Measurements from ENCODE around the gene GIMAP8.

GIMAP8 gene

DNA sequence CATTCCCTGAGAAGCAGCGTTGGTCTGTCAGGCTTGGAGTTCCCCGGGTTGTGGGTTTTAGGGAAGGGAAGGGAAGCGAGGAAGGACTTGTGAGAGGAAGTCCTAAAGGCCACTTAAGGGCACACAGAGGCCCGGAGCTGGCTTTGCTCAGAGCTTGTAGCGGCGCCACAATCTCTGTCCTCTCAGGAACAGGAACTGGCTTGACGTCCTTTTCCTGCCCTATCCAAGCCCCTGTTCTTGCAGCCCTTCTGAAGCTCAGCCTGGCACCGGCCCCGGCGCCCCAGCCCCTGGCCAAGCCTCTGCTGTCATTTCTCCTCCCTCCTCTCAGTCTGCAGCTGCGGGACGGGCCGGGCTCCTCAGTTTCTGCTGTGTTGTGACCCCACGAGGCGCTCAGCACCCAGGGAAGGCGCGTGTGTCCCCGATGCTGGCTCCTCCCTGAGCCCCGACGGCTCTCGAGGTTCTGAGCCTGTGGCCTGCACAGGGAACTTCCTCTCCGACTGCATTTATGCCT lies at the start of gene GIMAP8:
GIMAP8 (plus strand) TSS at position 140 of the 511 bp plus-strand sequence. CDS start 16,069 bp downstream, outside the sequence.
- no peak for DNase-seq (ENCODE audit: low read depth)

DNA sequence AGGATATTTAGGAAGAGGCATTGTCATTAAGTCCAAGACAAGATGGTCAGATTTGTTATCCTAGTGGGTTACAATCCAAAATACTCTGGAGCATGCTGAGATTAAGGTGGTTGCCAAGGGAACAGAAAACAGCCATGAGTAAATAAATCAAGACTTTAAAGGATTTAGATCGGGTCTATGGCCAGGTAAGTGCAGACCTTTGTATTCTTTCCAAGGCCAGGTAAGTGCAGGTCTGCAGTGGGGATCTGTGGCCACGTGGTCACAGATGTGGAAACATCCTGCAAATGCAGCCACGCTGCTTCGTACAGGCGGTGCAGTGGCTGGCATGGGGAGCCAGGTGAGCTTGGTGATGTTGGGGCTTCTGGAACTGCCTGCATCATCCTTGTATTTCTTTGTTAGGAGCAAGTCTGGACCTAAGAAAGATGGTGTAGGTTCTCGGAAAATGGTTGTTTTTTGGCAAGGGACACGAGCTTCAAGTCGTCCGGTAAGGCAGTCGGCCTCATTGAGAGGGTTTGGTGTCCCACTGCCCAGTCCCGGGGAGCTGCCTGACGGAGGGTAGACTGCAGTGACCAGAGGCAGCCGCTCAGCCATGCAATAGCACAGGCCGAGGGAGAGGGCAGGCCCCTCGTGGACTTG lies 49.5 kb upstream of the GIMAP8 start:
- DNase-seq (ENCODE audit: low read depth) = no peak
- no peaks in the 10 kb centered on the region for H3K36me3 ChIP-seq (ENCODE audit: control insufficient read depth, insufficient read depth, low read length, severe bottlenecking)
- H3K4me1 ChIP-seq (ENCODE audit: control insufficient read depth, insufficient read depth, low read length) = peaks cover 12% of the 10 kb centered on the region
- H3K4me3 ChIP-seq (ENCODE audit: low read length) = no peak overlapping the region
- H3K27me3 ChIP-seq (replicated peaks; ENCODE audit: control insufficient read depth, insufficient read depth, low read length) = no peaks in the 10 kb centered on the region
- no peak overlapping the region for H3K9ac ChIP-seq (ENCODE audit: low read length)
- H3K9me3 ChIP-seq (ENCODE audit: control insufficient read depth, low read length) = no peaks in the 10 kb centered on the region

More for the DNA sequence above, at the start of gene GIMAP8:
- H3K9me3 ChIP-seq (ENCODE audit: control insufficient read depth, low read length) = no peaks in the 10 kb centered on the region
- peaks cover 11% of the 10 kb centered on the region for H3K4me1 ChIP-seq (ENCODE audit: control insufficient read depth, insufficient read depth, low read length)
- H3K36me3 ChIP-seq (ENCODE audit: control insufficient read depth, insufficient read depth, low read length, severe bottlenecking) = no peaks in the 10 kb centered on the region
- no peak within 1 kb of the TSS for H3K4me3 ChIP-seq (ENCODE audit: low read length)
- peaks cover 35% of the 10 kb centered on the region for H3K27me3 ChIP-seq (replicated peaks; ENCODE audit: control insufficient read depth, insufficient read depth, low read length)
- H3K9ac ChIP-seq (ENCODE audit: low read length) = no peak within 1 kb of the TSS

DNA sequence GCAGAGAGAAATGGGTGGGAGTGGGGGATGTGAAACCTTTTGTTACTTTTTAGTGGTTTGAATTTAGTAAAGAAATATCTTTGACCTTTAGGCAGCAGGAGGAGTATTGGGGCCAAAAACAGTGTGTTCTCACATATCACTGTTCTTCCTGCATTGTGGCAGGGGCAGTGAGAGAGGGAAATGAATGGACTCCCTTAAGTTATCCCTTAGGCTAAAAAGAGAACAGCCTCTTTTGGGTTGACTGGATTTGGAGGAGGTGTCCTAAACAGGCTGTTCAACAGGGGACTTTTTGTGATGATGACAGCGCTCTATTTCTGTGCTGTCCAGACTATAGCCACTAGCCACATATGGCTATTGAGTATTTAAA lies 49.0 kb upstream of the GIMAP8 start:
- Histone ChIP-seq H3K4me1 (ENCODE audit: control insufficient read depth, insufficient read depth, low read length) (peaks cover 17% of the 10 kb centered on the region), H3K4me3 (ENCODE audit: low read length) (no peak overlapping the region), H3K36me3 (ENCODE audit: control insufficient read depth, insufficient read depth, low read length, severe bottlenecking) (no peaks in the 10 kb centered on the region), H3K27me3 (replicated peaks; ENCODE audit: control insufficient read depth, insufficient read depth, low read length) (no peaks in the 10 kb centered on the region), H3K9ac (ENCODE audit: low read length) (no peak overlapping the region), H3K9me3 (ENCODE audit: control insufficient read depth, low read length) (no peaks in the 10 kb centered on the region)
- DNase-seq (ENCODE audit: low read depth) = no peak

DNA sequence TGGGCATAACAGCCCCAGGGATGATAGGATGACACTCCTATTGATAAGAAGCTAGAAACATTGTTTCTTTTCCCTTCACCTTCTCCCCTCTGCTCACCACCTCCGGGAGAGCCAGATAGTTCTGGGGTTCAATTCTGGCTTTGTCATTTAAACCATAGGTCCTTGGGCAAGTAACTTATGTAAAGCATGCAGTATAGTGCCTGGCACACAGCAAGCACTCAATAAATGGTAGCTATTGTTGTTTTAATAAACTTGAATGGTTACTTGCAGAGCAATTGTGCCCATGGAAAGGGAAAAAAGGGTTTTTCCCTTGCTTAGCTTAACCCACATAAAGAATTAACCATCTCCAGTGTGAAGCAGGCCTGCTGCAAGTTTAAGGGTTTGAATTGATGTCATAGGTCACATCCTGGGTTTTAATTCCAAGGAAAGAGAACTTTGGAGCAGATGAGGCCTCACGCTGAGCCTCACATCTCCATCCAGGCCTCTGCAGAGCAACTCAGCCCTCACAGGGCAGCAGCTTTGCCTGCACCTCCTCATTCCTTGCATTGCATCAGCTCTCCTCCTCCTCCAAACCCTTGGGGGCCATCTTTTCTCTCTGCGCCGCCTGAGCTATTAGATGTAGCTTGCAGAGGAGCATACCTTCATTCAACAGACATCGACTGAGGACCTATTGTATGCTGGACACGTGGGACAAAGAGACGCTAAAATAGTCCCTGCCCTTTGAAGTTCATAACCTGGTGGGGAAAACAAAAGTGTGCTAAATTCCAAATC lies 48.4 kb upstream of the GIMAP8 start:
- Histone ChIP-seq H3K4me1 (ENCODE audit: control insufficient read depth, insufficient read depth, low read length) (peaks cover 24% of the 10 kb centered on the region), H3K27me3 (replicated peaks; ENCODE audit: control insufficient read depth, insufficient read depth, low read length) (no peaks in the 10 kb centered on the region), H3K9ac (ENCODE audit: low read length) (no peak overlapping the region), H3K9me3 (ENCODE audit: control insufficient read depth, low read length) (no peaks in the 10 kb centered on the region), H3K36me3 (ENCODE audit: control insufficient read depth, insufficient read depth, low read length, severe bottlenecking) (no peaks in the 10 kb centered on the region), H3K4me3 (ENCODE audit: low read length) (no peak overlapping the region)
- peak; percentile 28 for DNase-seq (ENCODE audit: low read depth)

DNA sequence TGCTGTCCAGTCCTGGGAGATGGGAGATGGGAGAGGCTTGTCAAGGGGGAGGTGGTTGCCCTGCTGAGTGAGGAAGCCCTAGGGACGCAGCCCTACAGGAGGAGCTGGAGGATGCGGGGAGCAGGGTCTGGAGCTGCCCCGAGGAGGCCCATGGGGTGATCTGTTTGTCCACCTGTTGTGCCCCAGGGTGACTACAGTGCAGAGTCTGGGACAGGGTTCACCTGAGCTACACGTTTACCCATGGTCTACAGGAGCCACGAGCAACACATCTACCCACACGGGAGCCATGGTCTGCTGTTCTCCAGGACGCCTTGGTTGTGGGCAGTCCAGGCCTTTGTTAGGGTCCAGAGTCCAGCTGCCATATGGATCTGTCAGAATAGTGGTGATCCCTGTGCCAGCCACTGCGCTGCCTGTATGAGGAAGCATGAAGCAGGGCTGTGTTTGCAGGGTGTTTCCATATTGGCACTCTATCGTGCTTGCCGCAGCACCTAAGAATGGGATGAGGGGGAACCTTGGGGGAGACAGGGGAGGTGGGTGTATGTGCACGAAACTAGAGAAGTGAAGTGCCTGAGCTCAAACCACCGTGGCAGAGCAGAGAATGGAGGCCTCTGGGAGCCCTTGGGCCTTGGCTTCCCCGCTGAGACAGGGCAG lies 47.6 kb upstream of the GIMAP8 start:
- no peaks in the 10 kb centered on the region for H3K27me3 ChIP-seq (replicated peaks; ENCODE audit: control insufficient read depth, insufficient read depth, low read length)
- peaks cover 26% of the 10 kb centered on the region for H3K4me1 ChIP-seq (ENCODE audit: control insufficient read depth, insufficient read depth, low read length)
- H3K9me3 ChIP-seq (ENCODE audit: control insufficient read depth, low read length) = no peaks in the 10 kb centered on the region
- no peaks in the 10 kb centered on the region for H3K36me3 ChIP-seq (ENCODE audit: control insufficient read depth, insufficient read depth, low read length, severe bottlenecking)
- no peak overlapping the region for H3K9ac ChIP-seq (ENCODE audit: low read length)
- no peak overlapping the region for H3K4me3 ChIP-seq (ENCODE audit: low read length)
- no peak for DNase-seq (ENCODE audit: low read depth)

DNA sequence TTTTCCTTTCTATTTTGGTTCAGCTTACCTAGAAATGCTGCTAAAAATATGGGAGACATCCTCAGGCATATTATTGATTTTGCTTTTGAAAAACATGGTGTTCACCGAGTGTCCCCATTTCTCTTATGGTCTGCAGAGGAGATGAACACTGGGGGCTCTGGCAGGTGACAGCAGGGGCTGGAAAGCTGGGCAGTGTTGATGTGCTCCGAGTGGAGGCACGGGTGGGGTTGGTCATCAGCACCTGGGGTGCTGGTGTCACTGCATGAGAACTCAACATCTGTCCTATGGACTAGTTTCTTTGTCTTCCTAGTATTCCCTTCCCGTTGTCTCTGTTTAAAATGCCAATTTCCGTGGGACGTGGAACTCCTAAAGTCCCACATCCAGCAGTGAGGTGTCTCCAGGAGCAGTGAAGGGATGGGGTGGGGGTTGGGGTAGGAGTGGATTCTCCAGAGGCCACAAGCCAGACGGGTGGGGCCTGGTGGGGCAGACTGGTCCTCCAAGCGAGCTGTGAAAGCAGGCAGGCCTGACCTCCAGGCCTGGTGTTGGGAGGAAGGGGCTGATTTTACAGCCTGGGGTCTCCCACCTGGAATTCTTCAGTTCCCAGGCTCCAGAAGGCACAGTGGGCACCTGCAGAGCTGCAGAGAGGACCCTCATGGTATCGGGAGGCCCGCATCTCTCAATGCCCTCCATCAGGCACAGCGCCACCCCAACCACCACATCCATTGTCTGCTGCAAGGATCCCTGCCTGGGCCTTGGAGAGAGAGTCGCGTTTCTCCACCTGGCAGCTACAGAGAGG lies 46.9 kb upstream of the GIMAP8 start:
- DNase-seq (ENCODE audit: low read depth) = no peak
- no peaks in the 10 kb centered on the region for H3K36me3 ChIP-seq (ENCODE audit: control insufficient read depth, insufficient read depth, low read length, severe bottlenecking)
- H3K27me3 ChIP-seq (replicated peaks; ENCODE audit: control insufficient read depth, insufficient read depth, low read length) = no peaks in the 10 kb centered on the region
- no peaks in the 10 kb centered on the region for H3K9me3 ChIP-seq (ENCODE audit: control insufficient read depth, low read length)
- peak overlapping the region; percentile 86 for H3K4me3 ChIP-seq (ENCODE audit: low read length)
- H3K4me1 ChIP-seq (ENCODE audit: control insufficient read depth, insufficient read depth, low read length) = peaks cover 26% of the 10 kb centered on the region
- peak overlapping the region; percentile 97 for H3K9ac ChIP-seq (ENCODE audit: low read length)

DNA sequence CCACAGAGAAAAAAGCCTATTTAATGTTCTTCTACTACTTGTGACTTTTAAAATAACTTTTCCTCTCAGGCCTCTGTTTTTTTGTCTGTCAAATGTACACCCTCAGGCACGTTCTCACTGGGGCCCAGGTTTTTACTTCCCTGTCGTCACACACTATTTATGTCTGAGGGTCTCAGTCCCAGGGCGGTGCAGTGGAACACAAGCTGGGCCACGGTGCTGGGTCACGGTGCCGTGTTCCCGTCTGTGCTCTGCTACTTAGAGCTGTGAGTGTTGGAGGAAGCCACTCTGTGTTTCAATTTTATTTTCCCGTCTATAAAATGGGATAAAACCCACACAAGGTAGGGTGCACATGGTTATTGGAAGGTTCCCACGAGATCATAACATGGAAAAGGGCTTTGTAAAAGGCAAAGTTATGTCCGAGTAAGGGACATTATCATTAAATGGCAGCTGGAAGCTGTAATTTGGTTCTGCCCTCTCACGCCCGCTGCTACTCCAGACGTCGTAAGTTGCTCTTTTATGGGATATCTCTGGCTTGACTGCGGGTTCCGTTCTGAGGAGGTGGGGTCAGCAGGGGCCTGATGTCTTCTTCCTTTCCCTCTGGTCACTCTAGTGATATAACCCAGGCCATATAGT lies 46.1 kb upstream of the GIMAP8 start:
- DNase-seq (ENCODE audit: low read depth) = no peak
- H3K4me1 ChIP-seq (ENCODE audit: control insufficient read depth, insufficient read depth, low read length) = peaks cover 26% of the 10 kb centered on the region
- H3K9me3 ChIP-seq (ENCODE audit: control insufficient read depth, low read length) = no peaks in the 10 kb centered on the region
- H3K36me3 ChIP-seq (ENCODE audit: control insufficient read depth, insufficient read depth, low read length, severe bottlenecking) = no peaks in the 10 kb centered on the region
- peak overlapping the region; percentile 97 for H3K9ac ChIP-seq (ENCODE audit: low read length)
- no peaks in the 10 kb centered on the region for H3K27me3 ChIP-seq (replicated peaks; ENCODE audit: control insufficient read depth, insufficient read depth, low read length)
- H3K4me3 ChIP-seq (ENCODE audit: low read length) = peak overlapping the region; percentile 86

DNA sequence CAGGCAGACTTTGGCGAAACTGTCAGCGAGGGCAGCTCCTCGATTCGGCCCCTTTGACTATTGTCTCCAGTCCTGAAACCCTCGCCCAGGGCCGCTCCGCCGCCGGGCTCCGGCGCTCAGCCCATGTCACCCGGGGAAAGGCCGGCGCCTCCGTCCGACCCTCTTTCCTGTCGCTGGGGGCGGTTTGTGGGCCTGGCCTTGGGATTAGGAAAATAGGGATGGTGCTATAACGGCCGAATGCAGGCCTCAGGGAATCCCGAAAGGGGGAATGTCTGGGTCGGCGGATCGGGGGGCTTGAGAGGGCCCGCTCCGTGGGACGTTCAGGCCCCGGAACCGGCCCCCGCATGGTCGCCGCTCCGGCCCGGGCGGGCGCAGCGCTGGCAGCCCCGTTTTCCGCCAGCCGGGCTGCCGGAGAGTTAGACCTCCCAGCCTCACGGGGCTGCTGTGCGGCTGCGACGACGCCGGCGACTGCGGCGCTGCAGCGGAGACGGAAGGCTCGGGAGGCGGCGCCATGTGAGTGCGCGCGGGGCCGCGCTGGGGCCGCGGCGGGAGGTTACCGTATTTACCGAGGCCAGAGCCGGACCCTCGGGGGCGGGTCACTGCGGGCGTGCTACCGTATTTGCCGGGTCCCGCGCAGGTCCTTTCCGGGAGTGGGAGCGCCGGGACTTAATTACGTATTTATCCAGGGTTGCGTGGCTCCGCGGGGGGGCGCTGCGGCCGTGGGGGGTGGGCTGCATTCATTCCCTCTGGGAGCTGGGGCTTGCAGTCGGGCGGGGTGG lies 45.4 kb upstream of the GIMAP8 start:
- H3K4me3 ChIP-seq (ENCODE audit: low read length) = peak overlapping the region; percentile 86
- peaks cover 26% of the 10 kb centered on the region for H3K4me1 ChIP-seq (ENCODE audit: control insufficient read depth, insufficient read depth, low read length)
- H3K36me3 ChIP-seq (ENCODE audit: control insufficient read depth, insufficient read depth, low read length, severe bottlenecking) = no peaks in the 10 kb centered on the region
- DNase-seq (ENCODE audit: low read depth) = peak; percentile 95
- H3K9me3 ChIP-seq (ENCODE audit: control insufficient read depth, low read length) = no peaks in the 10 kb centered on the region
- H3K9ac ChIP-seq (ENCODE audit: low read length) = peak overlapping the region; percentile 97
- no peaks in the 10 kb centered on the region for H3K27me3 ChIP-seq (replicated peaks; ENCODE audit: control insufficient read depth, insufficient read depth, low read length)

DNA sequence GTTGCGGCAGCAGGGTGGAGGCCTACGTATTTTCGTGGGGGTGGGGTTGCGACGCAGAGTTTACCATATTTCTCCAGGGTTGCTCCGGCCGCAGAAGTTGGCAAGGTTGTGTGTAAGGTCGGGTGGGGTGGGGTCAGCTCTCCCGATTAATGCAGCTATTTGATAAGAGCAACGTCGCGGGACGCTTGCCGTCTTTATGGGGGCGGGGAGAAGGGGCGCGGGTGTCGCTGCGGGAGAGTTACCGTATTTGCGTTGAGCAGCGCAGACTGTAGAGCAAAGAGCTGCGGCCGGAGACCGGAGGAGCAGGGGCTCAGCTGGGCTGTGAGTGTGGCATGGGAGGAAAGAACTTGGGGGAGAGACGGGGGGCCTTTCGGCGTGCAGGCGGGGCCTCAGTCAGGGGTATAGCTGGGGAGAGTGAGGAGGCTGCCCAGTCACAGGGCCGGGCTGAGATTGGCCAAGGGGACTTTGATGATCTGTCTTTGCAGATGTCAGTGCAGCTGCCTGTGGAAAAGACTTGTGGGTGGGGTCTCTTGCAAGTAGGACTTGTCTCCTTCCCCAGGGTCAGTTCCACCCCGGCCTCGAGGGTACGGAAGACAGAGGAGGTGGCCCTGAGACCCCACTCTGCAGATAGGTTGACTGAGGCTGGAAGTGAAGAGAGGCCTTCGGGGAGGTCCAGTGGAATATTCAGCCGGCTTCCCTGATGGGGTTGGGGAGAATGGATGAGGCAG lies 44.7 kb upstream of the GIMAP8 start:
- Histone ChIP-seq H3K36me3 (ENCODE audit: control insufficient read depth, insufficient read depth, low read length, severe bottlenecking) (no peaks in the 10 kb centered on the region), H3K9ac (ENCODE audit: low read length) (peak overlapping the region; percentile 97), H3K9me3 (ENCODE audit: control insufficient read depth, low read length) (no peaks in the 10 kb centered on the region), H3K27me3 (replicated peaks; ENCODE audit: control insufficient read depth, insufficient read depth, low read length) (no peaks in the 10 kb centered on the region), H3K4me1 (ENCODE audit: control insufficient read depth, insufficient read depth, low read length) (peaks cover 26% of the 10 kb centered on the region), H3K4me3 (ENCODE audit: low read length) (peak overlapping the region; percentile 86)
- peak; percentile 59 for DNase-seq (ENCODE audit: low read depth)

DNA sequence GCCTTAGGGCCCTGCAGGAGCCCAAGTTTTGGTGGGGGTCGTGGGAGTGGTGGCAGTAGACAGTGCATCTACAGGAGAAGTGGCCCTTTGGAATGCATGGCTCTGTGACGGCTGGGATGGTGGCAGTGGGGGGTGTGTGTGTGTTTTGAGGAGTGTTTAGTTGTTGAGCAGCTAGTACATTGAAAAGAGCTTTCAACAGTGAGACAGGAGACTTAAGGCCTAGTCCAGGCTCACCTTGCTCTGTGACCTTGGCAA lies 44.2 kb upstream of the GIMAP8 start:
- H3K4me3 ChIP-seq (ENCODE audit: low read length) = peak overlapping the region; percentile 86
- no peaks in the 10 kb centered on the region for H3K27me3 ChIP-seq (replicated peaks; ENCODE audit: control insufficient read depth, insufficient read depth, low read length)
- peaks cover 26% of the 10 kb centered on the region for H3K4me1 ChIP-seq (ENCODE audit: control insufficient read depth, insufficient read depth, low read length)
- no peaks in the 10 kb centered on the region for H3K9me3 ChIP-seq (ENCODE audit: control insufficient read depth, low read length)
- DNase-seq (ENCODE audit: low read depth) = no peak
- no peaks in the 10 kb centered on the region for H3K36me3 ChIP-seq (ENCODE audit: control insufficient read depth, insufficient read depth, low read length, severe bottlenecking)
- peak overlapping the region; percentile 97 for H3K9ac ChIP-seq (ENCODE audit: low read length)

Data from adipocyte (in vitro differentiated cells).